Measurements from ENCODE around the gene JAG2.

JAG2 gene

GRCh38 chr14:105203057-105203531 is 34.5 kb upstream of the JAG2 start:
- peak; percentile 29 for DNase-seq

- peak; percentile 70 for DNase-seq
Observed at GRCh38 chr14:105201925-105202513, 33.4 kb upstream of the JAG2 start.

GRCh38 chr14:105201156-105201924 is 32.8 kb upstream of the JAG2 start:
- peak; percentile 56 for DNase-seq

- no peak for DNase-seq
Observed at GRCh38 chr14:105200641-105201040, 32.1 kb upstream of the JAG2 start.

- DNase-seq = no peak
Observed at GRCh38 chr14:105200074-105200473, 31.5 kb upstream of the JAG2 start.

- peak; percentile 24 for DNase-seq
Observed at GRCh38 chr14:105199093-105199492, 30.5 kb upstream of the JAG2 start.

- no peak for DNase-seq
Observed at GRCh38 chr14:105198588-105198987, 30.0 kb upstream of the JAG2 start.

GRCh38 chr14:105197211-105197641 is 28.6 kb upstream of the JAG2 start:
- DNase-seq = peak; percentile 22

- DNase-seq = no peak
Observed at GRCh38 chr14:105196265-105196960, 27.8 kb upstream of the JAG2 start.

- no peak for DNase-seq
Observed at GRCh38 chr14:105195522-105196264, 27.1 kb upstream of the JAG2 start.

GRCh38 chr14:105195051-105195450 is 26.5 kb upstream of the JAG2 start:
- no peak for DNase-seq

GRCh38 chr14:105193916-105194782 is 25.6 kb upstream of the JAG2 start:
- no peak for DNase-seq

GRCh38 chr14:105192866-105193731 is 24.5 kb upstream of the JAG2 start:
- DNase-seq = peak; percentile 35

- DNase-seq = no peak
Observed at GRCh38 chr14:105187935-105188524, 19.5 kb upstream of the JAG2 start.

- DNase-seq = no peak
Observed at GRCh38 chr14:105187116-105187515, 18.5 kb upstream of the JAG2 start.

- no peak for DNase-seq
Observed at GRCh38 chr14:105185973-105186372, 17.4 kb upstream of the JAG2 start.

- no peak for DNase-seq
Observed at GRCh38 chr14:105185001-105185400, 16.4 kb upstream of the JAG2 start.

- DNase-seq = no peak
Observed at GRCh38 chr14:105184461-105184860, 15.9 kb upstream of the JAG2 start.

- no peak for DNase-seq
Observed at GRCh38 chr14:105182296-105183020, 13.9 kb upstream of the JAG2 start.
